ENCODE data around the gene PSME1. TPM values are rescaled to one million over a fixed set of nuclear protein-coding genes. Genes with fewer than 3 reads are reported as not detected.
A peak's percentile ranks its signal among the peaks of the same experiment; 100 is the strongest.

PSME1 gene
- 423 and 428 TPM in 2 replicates for total RNA-seq
- polyA plus RNA-seq (2012): 192 TPM

- peak; percentile 91 for DNase-seq (ENCODE audit: low read depth)
Observed at GRCh38 chr14:24135834-24136683, at the start of gene PSME1. PSME1 (plus strand) TSS chr14:24136194; CDS start chr14:24136263, 69 bp downstream.

- no peak for DNase-seq (ENCODE audit: low read depth)
Observed at GRCh38 chr14:24087004-24087403, 49.0 kb upstream of the PSME1 start.

GRCh38 chr14:24088095-24088494 is 47.9 kb upstream of the PSME1 start:
- DNase-seq (ENCODE audit: low read depth): no peak

GRCh38 chr14:24089890-24090289 is 46.1 kb upstream of the PSME1 start:
- no peak for DNase-seq (ENCODE audit: low read depth)

GRCh38 chr14:24092110-24092504 is 43.9 kb upstream of the PSME1 start:
- peak; percentile 7 for DNase-seq (ENCODE audit: low read depth)

- DNase-seq (ENCODE audit: low read depth): no peak
Observed at GRCh38 chr14:24092505-24093206, 43.3 kb upstream of the PSME1 start.

- no peak for DNase-seq (ENCODE audit: low read depth)
Observed at GRCh38 chr14:24093207-24093900, 42.6 kb upstream of the PSME1 start.

GRCh38 chr14:24093901-24094840 is 41.8 kb upstream of the PSME1 start, which contains the start of gene PCK2:
PCK2 (plus strand) TSS chr14:24094311; CDS start chr14:24094406, 95 bp downstream.
- peak; percentile 81 for DNase-seq (ENCODE audit: low read depth)

- DNase-seq (ENCODE audit: low read depth): no peak
Observed at GRCh38 chr14:24094841-24095270, 41.1 kb upstream of the PSME1 start.

GRCh38 chr14:24095271-24096068 is 40.5 kb upstream of the PSME1 start:
- DNase-seq (ENCODE audit: low read depth): no peak

GRCh38 chr14:24096545-24097181 is 39.3 kb upstream of the PSME1 start:
- no peak for DNase-seq (ENCODE audit: low read depth)

GRCh38 chr14:24098229-24098926 is 37.6 kb upstream of the PSME1 start:
- no peak for DNase-seq (ENCODE audit: low read depth)

- peak; percentile 5 for DNase-seq (ENCODE audit: low read depth)
Observed at GRCh38 chr14:24098927-24099813, 36.8 kb upstream of the PSME1 start.

- DNase-seq (ENCODE audit: low read depth): no peak
Observed at GRCh38 chr14:24100197-24100981, 35.6 kb upstream of the PSME1 start.

GRCh38 chr14:24100982-24101494 is 35.0 kb upstream of the PSME1 start:
- DNase-seq (ENCODE audit: low read depth): no peak

- DNase-seq (ENCODE audit: low read depth): no peak
Observed at GRCh38 chr14:24102357-24103048, 33.5 kb upstream of the PSME1 start.

Data from myocyte (in vitro differentiated cells).